HG03558 (cell line): ENCODE results near the gene SNX3.
"Not testable (repeated sequence)": the region's sequence is repeated elsewhere in the genome, so short reads cannot be mapped to it uniquely, and the experiment has no call there.

Experiments used
- ATAC-seq: cut with Tn5 transposase; IDR thresholded peaks from one replicate; pipeline ENCODE4 v1.9.1; 2021; ENCODE audit warnings: moderate number of reproducible peaks; ENCODE audit not compliant: unreplicated experiment; ENCODE audit errors: extremely low read depth

The SNX3 gene

DNA sequence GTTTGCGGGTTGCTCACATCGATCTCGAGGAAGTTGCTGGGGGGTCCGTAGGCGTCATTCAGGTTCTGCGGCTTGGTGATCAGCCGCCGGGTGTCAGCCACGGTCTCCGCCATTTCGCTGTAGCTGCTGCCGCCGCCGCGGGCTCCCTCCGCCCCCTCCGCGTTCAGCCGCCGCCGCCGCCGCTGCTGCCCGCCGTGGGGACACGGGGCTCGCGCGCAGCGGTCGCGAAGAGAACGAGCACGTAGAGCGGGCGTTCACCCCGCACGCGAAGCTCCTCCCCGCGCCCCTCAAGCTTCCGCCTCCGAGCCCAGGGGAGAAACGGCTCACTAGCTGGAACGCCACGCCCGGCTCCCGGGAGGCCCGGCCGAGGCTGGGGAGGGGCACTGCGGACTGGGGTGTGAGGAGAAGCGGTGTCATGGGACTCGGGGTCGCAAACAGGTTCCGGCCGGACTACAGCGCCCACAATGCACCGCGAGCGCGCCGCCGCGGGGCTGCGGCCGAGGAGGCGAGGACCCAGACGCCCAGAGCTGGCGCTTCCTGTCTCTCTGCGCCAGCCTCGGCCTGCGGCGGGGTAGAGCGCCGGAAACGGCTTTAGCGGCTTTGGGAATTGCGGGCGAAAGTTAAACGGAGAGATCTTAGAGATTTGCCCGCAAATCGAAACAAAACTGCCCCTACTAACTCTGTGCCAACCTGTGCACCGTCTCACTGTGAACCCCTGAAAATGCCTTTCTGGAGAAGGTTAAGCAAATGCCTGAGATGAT is at the start of gene SNX3:
TSS of gene SNX3 (minus strand) at position 232 of the 761 bp plus-strand sequence. CDS start at position 113, 119 bp downstream.
- ATAC-seq: peak; percentile 72

DNA sequence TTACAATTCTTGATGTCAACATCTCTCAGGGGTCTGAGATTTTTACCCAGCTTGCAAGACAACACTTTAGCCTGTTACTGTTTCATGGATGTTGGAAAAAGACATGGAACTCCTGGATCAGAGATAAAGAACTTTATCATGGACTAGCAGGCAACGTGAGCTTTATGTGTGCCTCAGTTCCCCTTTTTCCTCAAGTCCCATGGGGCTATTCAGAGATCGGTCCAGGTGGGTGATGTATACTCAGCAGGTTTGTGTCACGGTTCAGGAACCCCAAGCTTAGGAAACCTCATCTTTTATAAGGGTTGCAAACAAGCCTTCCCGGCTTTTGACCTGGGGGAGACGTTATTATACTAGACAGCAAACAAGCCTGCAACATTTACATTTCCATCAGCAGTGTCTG is 49.0 kb upstream of the SNX3 start:
- no peak for ATAC-seq

GRCh38 chr6:108308641-108309040 is 47.8 kb upstream of the SNX3 start:
- ATAC-seq: not testable (repeated sequence)

GRCh38 chr6:108304646-108305045 is 43.8 kb upstream of the SNX3 start:
- ATAC-seq: no peak

DNA sequence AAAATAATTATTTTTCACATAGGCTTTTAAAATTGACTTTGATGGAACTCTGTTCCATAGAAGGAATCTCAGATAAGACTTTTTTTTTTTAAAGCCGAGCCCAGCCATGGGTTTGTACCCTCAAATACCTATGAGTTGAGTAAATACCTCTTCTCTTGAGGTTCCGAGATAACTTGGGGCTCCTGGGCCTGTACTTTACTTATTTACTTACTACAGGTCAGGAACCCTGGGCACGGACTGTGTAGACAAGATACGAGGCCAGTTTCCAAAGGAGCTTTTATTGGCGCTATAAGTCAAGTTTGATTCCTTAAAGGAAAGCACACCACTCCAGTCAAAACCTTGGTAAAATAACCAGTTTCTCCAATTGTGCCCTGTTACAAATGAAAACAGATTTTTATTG is 41.5 kb upstream of the SNX3 start:
- ATAC-seq: no peak

- ATAC-seq: no peak
Measured at GRCh38 chr6:108295676-108296075, 34.8 kb upstream of the SNX3 start.

- peak; percentile 59 for ATAC-seq
Measured at GRCh38 chr6:108294727-108295625, 34.1 kb upstream of the SNX3 start, which contains the start of gene AFG1L. Gene AFG1L (plus strand): TSS chr6:108295054. CDS start chr6:108295080, 26 bp downstream.

GRCh38 chr6:108294297-108294726 is 33.5 kb upstream of the SNX3 start:
- ATAC-seq: no peak

DNA sequence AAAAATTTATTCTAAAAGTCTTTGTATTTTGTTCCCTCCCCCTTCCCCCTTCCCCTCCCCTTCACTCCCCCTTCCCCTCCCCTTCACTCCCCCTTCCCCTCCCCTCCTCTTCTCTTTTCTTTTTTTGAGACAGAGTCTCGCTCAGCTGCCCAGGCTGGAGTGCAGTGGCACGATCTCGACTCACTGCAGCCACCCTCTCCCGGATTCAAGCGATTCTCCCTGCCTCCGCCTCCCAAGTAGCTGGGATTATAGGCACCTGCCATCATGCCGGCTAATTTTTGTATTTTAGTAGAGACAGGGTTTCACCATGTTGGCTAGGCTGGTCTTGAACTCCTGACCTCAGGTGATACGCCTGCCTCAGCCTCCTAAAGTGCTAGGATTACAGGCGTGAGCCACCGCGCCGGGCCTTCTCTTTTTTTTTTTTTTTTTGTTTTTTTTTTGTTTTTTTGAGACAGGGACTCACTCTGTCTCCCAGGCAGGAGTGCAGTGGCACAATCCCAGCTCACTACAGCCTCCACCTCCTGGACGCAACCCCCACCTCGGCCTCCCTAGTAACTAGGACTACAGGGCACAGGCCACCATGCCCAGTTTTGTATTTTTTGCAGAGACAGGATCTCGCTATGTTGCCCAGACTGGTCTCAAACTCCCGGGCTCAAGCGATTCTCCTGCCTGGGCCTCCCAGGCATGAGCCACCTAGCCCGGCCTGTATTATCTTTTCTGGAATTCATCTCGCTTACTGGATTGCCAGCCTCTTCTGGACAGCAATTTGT is 32.9 kb upstream of the SNX3 start:
- ATAC-seq: no peak

- ATAC-seq: not testable (repeated sequence)
Measured at GRCh38 chr6:108292561-108292960, 31.7 kb upstream of the SNX3 start.

DNA sequence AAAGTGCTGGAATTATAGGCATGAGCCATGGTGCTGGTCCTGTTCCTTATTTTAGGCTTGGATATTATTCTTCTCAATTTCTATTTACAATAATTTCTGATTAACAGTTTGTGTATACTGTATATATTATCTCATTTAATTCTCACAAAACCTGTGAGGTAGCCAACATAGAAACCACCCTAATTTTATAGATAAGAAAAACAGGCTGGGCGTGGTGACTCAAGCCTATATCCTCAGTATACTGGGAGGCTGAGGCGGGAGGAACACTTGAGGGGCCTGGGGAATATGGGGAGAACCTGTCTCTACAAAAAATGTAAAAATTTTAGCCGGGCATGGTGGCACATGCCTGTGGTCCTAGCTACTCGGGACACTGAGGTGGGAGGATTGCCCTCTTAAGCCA is 30.3 kb upstream of the SNX3 start:
- ATAC-seq: no peak

- ATAC-seq: no peak
Measured at GRCh38 chr6:108288742-108289141, 27.9 kb upstream of the SNX3 start.

DNA sequence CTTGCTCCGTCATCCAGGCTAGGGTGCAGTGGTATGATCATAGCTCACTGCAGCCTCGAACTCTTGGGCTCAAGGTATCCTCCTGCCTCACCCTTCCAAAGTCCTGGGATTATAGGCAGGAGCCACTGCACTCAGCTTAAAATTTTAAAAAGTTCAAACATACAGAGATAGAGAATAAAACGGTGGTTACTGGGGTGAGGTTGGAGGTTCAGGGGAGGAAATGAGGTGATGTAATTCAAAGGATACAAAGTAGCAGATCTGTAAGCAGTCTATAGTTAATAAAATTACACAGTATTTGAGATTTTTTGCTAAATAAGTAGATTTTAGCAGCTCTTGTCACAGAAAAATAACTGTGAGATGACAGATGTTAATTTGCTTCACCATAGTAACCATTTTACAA is 26.5 kb upstream of the SNX3 start:
- ATAC-seq: no peak

- ATAC-seq: no peak
Measured at GRCh38 chr6:108286366-108286765, 25.5 kb upstream of the SNX3 start.

DNA sequence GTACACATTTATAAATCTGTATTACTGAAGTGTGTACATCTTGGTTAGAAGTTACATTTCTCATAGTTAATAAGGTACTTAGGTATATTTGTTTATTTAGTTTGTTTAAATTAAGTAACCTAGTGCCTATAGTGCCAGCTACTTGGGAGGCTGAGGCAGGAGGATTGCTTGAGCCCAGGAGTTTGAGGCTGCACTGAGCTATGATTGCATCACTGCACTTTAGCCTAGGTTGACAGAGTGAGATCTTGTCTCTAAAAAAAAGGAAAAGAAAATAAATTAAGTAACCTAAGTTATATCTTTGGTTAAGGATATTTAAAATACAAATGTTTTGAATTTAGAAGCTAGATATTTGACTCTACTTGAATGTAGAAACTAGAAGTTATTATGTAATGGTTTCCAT is 24.5 kb upstream of the SNX3 start:
- ATAC-seq: no peak

GRCh38 chr6:108277831-108278230 is 17.0 kb upstream of the SNX3 start:
- no peak for ATAC-seq

DNA sequence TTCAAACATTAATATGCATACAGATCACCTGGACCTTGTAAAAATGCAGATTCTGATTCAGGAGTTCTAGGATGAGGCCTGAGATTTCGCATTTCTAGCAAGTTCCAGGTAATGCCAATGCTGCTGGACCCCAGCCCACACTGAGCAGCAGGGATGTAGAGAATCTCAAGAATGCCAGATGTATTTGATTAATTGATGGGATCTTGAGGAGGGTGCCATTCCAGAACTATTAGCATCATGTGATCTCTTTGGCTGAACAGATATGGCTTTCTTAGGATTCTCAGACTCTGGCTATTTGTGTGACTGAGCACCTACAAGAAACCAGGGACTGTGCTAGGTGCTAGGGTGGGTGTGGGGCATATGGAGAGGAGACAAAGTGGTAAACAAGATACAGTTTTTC is 16.5 kb upstream of the SNX3 start:
- ATAC-seq: no peak

- ATAC-seq: no peak
Measured at GRCh38 chr6:108275976-108276375, 15.1 kb upstream of the SNX3 start.

- ATAC-seq: no peak
Measured at GRCh38 chr6:108274546-108274945, 13.7 kb upstream of the SNX3 start.

GRCh38 chr6:108269955-108270354 is 9.1 kb upstream of the SNX3 start:
- not testable (repeated sequence) for ATAC-seq
